Astrocyte (in vitro differentiated cells and primary cell): ENCODE measurements around the gene PTOV1.

Experiments
- CTCF ChIP-seq: IDR thresholded peaks from 2 replicates; pipeline ENCODE4 v1.5.1; 2011; ENCODE audit warnings: low read depth, mild to moderate bottlenecking, inconsistent platforms, low read length, moderate library complexity; ENCODE audit not compliant: insufficient read depth
- EZH2 ChIP-seq: IDR thresholded peaks from 2 replicates; pipeline ENCODE4 v1.6.1; 2012; ENCODE audit warnings: mild to moderate bottlenecking, low read length, inconsistent platforms; ENCODE audit not compliant: insufficient read depth

GRCh38 chr19:49908480-49909420 lies 57.8 kb downstream of the PTOV1 start:
- TF ChIP-seq CTCF (no peak), EZH2 (no peak)
